NK-92 (cell line): ENCODE data around the gene RAB11FIP5.
"Not testable (repeated sequence)": the region's sequence is repeated elsewhere in the genome, so short reads cannot be mapped to it uniquely, and the experiment has no call there.

ENCODE experiments used
- DNase-seq: peaks from one replicate; lab custom pipeline; 2025; ENCODE audit not compliant: unreplicated experiment; lab: John Stamatoyannopoulos, UW

RAB11FIP5 gene

GRCh38 chr2:73071360-73072128 lies 41.2 kb downstream of the RAB11FIP5 start, which contains the start of gene SFXN5:
SFXN5 (minus strand) TSS chr2:73071712; CDS start chr2:73071705, 7 bp downstream.
- peak; percentile 38 for DNase-seq

GRCh38 chr2:73070643-73071359 lies 41.9 kb downstream of the RAB11FIP5 start:
- DNase-seq: no peak

GRCh38 chr2:73069855-73070642 lies 42.7 kb downstream of the RAB11FIP5 start:
- no peak for DNase-seq

GRCh38 chr2:73069041-73069854 lies 43.5 kb downstream of the RAB11FIP5 start:
- DNase-seq: no peak

GRCh38 chr2:73068147-73068546 lies 44.6 kb downstream of the RAB11FIP5 start:
- DNase-seq: no peak

- DNase-seq: no peak
Measured at GRCh38 chr2:73067043-73067442, 45.7 kb downstream of the RAB11FIP5 start.

GRCh38 chr2:73065070-73065469 lies 47.7 kb downstream of the RAB11FIP5 start:
- DNase-seq: not testable (repeated sequence)

GRCh38 chr2:73063909-73064875 lies 48.6 kb downstream of the RAB11FIP5 start:
- DNase-seq: no peak

- DNase-seq: no peak
Measured at GRCh38 chr2:73063472-73063871, 49.3 kb downstream of the RAB11FIP5 start.

- DNase-seq: no peak
Measured at GRCh38 chr2:73059106-73059505, 53.6 kb downstream of the RAB11FIP5 start.

- no peak for DNase-seq
Measured at GRCh38 chr2:73054980-73055379, 57.8 kb downstream of the RAB11FIP5 start.

- no peak for DNase-seq
Measured at GRCh38 chr2:73053316-73054114, 59.2 kb downstream of the RAB11FIP5 start.

GRCh38 chr2:73050121-73050545 lies 62.6 kb downstream of the RAB11FIP5 start:
- DNase-seq: no peak

- DNase-seq: no peak
Measured at GRCh38 chr2:73043929-73044832, 68.6 kb downstream of the RAB11FIP5 start.

- no peak for DNase-seq
Measured at GRCh38 chr2:73043276-73043675, 69.5 kb downstream of the RAB11FIP5 start.

GRCh38 chr2:73037947-73038585 lies 74.7 kb downstream of the RAB11FIP5 start:
- DNase-seq: no peak

GRCh38 chr2:73036766-73037165 lies 76.0 kb downstream of the RAB11FIP5 start:
- no peak for DNase-seq
